Thoracic aorta (tissue), 2 donors: ENCODE results near the gene FEM1B. TPM values are rescaled to one million over a fixed set of nuclear protein-coding genes. Genes with fewer than 3 reads are reported as not detected.

Source experiments
- ATAC-seq: fragments of 150-250 bp; one replicate; pipeline ENCODE4 v1.8.0; 2017; ENCODE audit warnings: low read depth; ENCODE audit not compliant: insufficient number of reproducible peaks, low FRiP score
- DNase-seq: peaks from one replicate; pipeline ENCODE4 v3.0.0-alpha.2; 2020; ENCODE audit warnings: low spot score
- H3K27ac ChIP-seq, 2 donors: fragments of 200-600 bp; sonication (generic); 1 replicate in 1 of 2; 2 replicates in 1 of 2; pipeline ENCODE4 v1.5.1; 2016; ENCODE audit warnings: mild to moderate bottlenecking in 2 of 2, moderate library complexity in 2 of 2
- H3K27me3 ChIP-seq: fragments of 200-600 bp; sonication (generic); replicated peaks from 2 replicates; pipeline ENCODE4 v1.6.0; 2016; ENCODE audit warnings: mild to moderate bottlenecking; ENCODE audit not compliant: insufficient read depth
- H3K36me3 ChIP-seq: fragments of 200-600 bp; sonication (generic); one replicate; pipeline ENCODE4 v1.5.1; 2016
- H3K4me1 ChIP-seq, 2 donors: fragments of 200-600 bp; sonication (generic); 1 replicate in 1 of 2; 2 replicates in 1 of 2; pipeline versions ENCODE4 v1.5.1 to v1.6.0; 2016; ENCODE audit warnings: low read depth in 2 of 2, mild to moderate bottlenecking in 1 of 2; ENCODE audit not compliant: control insufficient read depth in 1 of 2
- H3K4me3 ChIP-seq: fragments of 200-600 bp; sonication (generic); 2 replicates; pipeline ENCODE4 v1.5.1; 2016; ENCODE audit warnings: mild to moderate bottlenecking
- H3K9me3 ChIP-seq: fragments of 200-600 bp; sonication (generic); 2 replicates; pipeline ENCODE4 v1.5.1; 2016
- CTCF ChIP-seq: fragments of 200-600 bp; sonication (generic); IDR thresholded peaks from one replicate; pipeline ENCODE4 v1.5.1; 2019; ENCODE audit warnings: antibody characterized with exemption
- total RNA-seq, 2 donors: library from RNA; depleted of rRNA; stranded (reverse); fragments of >200 nt; gene quantifications; one replicate each; pipeline versions ENCODE4 v1.1.0 to v1.2.3, GENCODE V29; 2016

Gene FEM1B
- total RNA-seq, 2 donors from 2014 or later: 31.1 to 56.2 TPM

GRCh38 chr15:68325726-68326125, 48.2 kb downstream of the FEM1B start:
- Histone ChIP-seq H3K4me1 (peaks cover 17 to 47% of the 10 kb centered on the region in 2 donors), H3K9me3 (no peaks in the 10 kb centered on the region), H3K36me3 (peaks cover 71% of the 10 kb centered on the region), H3K27ac (peak overlapping the region; percentile 74 to 75), H3K27me3 (no peaks in the 10 kb centered on the region), H3K4me3 (no peak overlapping the region)
- ATAC-seq (no peak), DNase-seq (no peak)
- no peak for TF ChIP-seq CTCF

- ATAC-seq (no peak), DNase-seq (no peak)
- Histone ChIP-seq H3K9me3 (no peaks in the 10 kb centered on the region), H3K4me3 (no peak overlapping the region), H3K4me1 (peaks cover 17 to 51% of the 10 kb centered on the region in 2 donors), H3K27me3 (no peaks in the 10 kb centered on the region), H3K27ac (peak overlapping the region; percentile 74 to 75), H3K36me3 (peaks cover 71% of the 10 kb centered on the region)
- TF ChIP-seq CTCF: no peak
These were observed 49.3 kb downstream of the FEM1B start for GRCh38 chr15:68326711-68327354.

GRCh38 chr15:68328443-68328842, 50.9 kb downstream of the FEM1B start:
- Histone ChIP-seq H3K4me1 (peaks cover 18 to 56% of the 10 kb centered on the region in 2 donors), H3K36me3 (peaks cover 71% of the 10 kb centered on the region), H3K4me3 (no peak overlapping the region), H3K27ac (peak overlapping the region in 1 of 2 donors; percentile 74), H3K27me3 (no peaks in the 10 kb centered on the region), H3K9me3 (no peaks in the 10 kb centered on the region)
- no peak for DNase-seq
- ATAC-seq: no peak
- no peak for TF ChIP-seq CTCF

- no peak for TF ChIP-seq CTCF
- ATAC-seq (no peak), DNase-seq (no peak)
- Histone ChIP-seq H3K36me3 (peaks cover 66% of the 10 kb centered on the region), H3K27ac (no peak overlapping the region), H3K9me3 (no peaks in the 10 kb centered on the region), H3K4me3 (no peak overlapping the region), H3K27me3 (no peaks in the 10 kb centered on the region), H3K4me1 (peaks cover 23 to 61% of the 10 kb centered on the region in 2 donors)
These were observed 51.4 kb downstream of the FEM1B start for GRCh38 chr15:68328964-68329363.

GRCh38 chr15:68330416-68330815, 52.9 kb downstream of the FEM1B start:
- peak overlapping the region in 1 of 2 donors; percentile 26 for H3K27ac ChIP-seq
- peaks cover 53% of the 10 kb centered on the region for H3K36me3 ChIP-seq
- no peak overlapping the region for H3K4me3 ChIP-seq
- no peak for ATAC-seq
- DNase-seq: no peak
- TF ChIP-seq CTCF: no peak
- H3K4me1 ChIP-seq: peaks cover 31 to 68% of the 10 kb centered on the region in 2 donors
- H3K9me3 ChIP-seq: no peaks in the 10 kb centered on the region
- H3K27me3 ChIP-seq: no peaks in the 10 kb centered on the region
